Activated T-cell treated with anti-CD3 and anti-CD28 coated beads, Interleukin-2, amount 50 U/mL, for 72 hours (primary cell): ENCODE results near the gene TGIF1. TPM values are rescaled to one million over a fixed set of nuclear protein-coding genes. Genes with fewer than 3 reads are reported as not detected.
"Not testable (repeated sequence)": the region's sequence is repeated elsewhere in the genome, so short reads cannot be mapped to it uniquely, and the experiment has no call there.

Experiments
- ATAC-seq, 2 donors: fragments of 150-1000 bp; cut with Tn5 transposase; replicated peaks in 1 of 2; 2 replicates each; pipeline ENCODE4 v1.10.0; 2021; ENCODE audit warnings: moderate library complexity in 2 of 2, mild to moderate bottlenecking in 1 of 2
- DNase-seq, 2 donors: peaks; one replicate each; pipeline ENCODE4 v3.0.0; 2021 to 2022; ENCODE audit warnings: mixed read lengths in 1 of 2
- H3K27ac Mint-ChIP-seq: one replicate; pipeline ENCODE4 v1.8.0; 2022; ENCODE audit warnings: mild to moderate bottlenecking, moderate library complexity, mixed read lengths
- H3K27me3 Mint-ChIP-seq: one replicate; pipeline ENCODE4 v1.8.0; 2022; ENCODE audit warnings: low read depth, mixed read lengths
- H3K36me3 Mint-ChIP-seq, 2 donors: one replicate each; pipeline ENCODE4 v1.8.0; 2022; ENCODE audit warnings: mixed read lengths in 2 of 2, mild to moderate bottlenecking in 1 of 2; ENCODE audit not compliant: insufficient read depth in 2 of 2
- H3K4me1 Mint-ChIP-seq: one replicate; pipeline ENCODE4 v1.8.0; 2022; ENCODE audit warnings: low read depth, mixed read lengths
- H3K4me3 Mint-ChIP-seq, 2 donors: one replicate each; pipeline ENCODE4 v1.8.0; 2022; ENCODE audit warnings: mild to moderate bottlenecking in 2 of 2, mixed read lengths in 2 of 2, moderate library complexity in 2 of 2
- H3K9me3 Mint-ChIP-seq, 2 donors: one replicate each; pipeline ENCODE4 v1.8.0; 2022; ENCODE audit warnings: mixed read lengths in 2 of 2
- total RNA-seq, 2 donors: library from RNA; stranded (reverse); gene quantifications; one replicate each; pipeline ENCODE4 v1.2.3, GENCODE V29; 2022

Gene TGIF1
- total RNA-seq, result 10 to 100 TPM; 60.0 to 70.0 TPM

DNA sequence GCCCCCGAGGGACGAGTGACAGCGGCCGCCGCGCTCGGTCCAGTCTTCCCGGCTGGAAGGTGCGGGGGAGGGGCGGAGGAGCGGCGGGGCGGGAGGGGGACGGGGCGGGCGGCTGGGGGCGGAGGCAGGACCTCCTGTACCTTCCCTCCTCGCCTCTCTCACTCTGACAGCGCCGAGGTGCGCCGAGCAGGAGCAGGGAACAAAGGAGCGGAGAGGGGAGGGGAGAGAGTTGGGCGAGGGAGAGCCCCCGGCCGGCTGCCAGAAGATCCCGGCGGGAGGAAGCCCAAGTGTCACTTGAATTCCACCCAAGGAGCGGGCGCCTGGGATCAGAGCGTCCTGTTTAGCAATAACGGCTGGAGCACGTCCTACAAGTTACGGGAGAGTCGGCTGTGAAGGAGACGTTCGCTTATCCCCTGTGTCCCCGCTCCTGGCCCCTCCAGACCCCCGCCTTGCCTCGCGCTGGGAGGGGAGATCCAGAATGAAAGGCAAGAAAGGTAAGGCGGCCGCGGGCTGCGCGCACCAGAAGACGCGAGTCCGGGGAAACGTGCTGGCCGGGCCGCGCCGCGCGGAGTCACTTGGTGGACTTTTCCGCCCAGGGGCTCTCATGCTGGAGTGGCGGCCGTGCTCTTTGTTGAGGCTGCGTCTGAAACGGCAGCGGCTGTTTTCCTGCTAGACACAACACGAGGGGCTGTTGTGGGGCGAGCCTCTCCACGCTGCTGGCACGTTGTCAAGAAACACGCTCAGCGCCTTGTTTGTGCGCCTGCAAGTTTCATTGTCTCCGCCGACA, at the start of gene TGIF1:
Gene TGIF1 (plus strand): TSS at position 161 of the 787 bp plus-strand sequence. CDS start 318 bp downstream, at position 479.
- ATAC-seq (peak; percentile 1 to 5), DNase-seq (peak; percentile 72 to 78)
- H3K36me3 Mint-ChIP-seq, result peaks cover 6 to 13% of the 10 kb centered on the region in 2 donors
- no peaks in the 10 kb centered on the region for H3K27me3 Mint-ChIP-seq
- no peaks in the 10 kb centered on the region for H3K9me3 Mint-ChIP-seq
- H3K27ac Mint-ChIP-seq, result peak within 1 kb of the TSS; percentile 100
- peak within 1 kb of the TSS; percentile 95 to 100 for H3K4me3 Mint-ChIP-seq
- peaks cover 52% of the 10 kb centered on the region for H3K4me1 Mint-ChIP-seq

DNA sequence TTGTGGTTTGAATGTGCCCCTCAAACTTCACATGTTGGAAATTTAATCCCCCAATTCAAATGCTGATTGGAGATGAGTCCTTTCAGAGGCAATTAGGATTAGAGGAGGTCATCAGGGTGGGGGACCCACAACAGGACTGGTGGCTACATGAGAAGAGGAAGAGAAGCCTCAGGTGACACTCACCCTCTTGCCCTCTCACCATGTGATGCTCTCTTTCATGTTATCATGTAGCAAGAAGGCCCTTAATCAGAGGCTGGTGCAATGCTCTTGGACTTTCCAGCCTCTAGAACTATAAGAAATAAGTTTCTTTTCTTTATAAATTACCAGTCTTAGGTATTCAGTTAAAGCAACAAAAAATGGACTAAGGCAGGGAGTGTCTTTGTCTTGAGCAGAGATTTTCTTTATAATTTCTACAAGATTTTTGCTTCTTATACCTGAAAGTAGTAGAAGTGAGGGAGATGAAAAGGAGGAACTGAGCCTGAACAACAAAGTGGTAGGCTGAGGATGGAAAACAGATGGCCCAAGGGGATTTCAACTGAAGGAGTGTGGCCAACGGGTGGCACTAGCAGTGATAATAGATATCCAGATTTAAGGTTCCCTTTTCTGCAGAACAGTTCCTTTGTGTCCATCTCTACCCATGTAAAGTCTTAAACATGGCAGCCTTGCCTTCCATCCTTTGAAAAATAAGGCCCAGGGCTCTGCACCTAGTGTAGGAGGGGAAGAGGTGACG, 49.2 kb upstream of the TGIF1 start:
- DNase-seq (no peak), ATAC-seq (no peak)
- H3K27ac Mint-ChIP-seq, result no peak overlapping the region
- peaks cover 15% of the 10 kb centered on the region for H3K4me1 Mint-ChIP-seq
- no peak overlapping the region for H3K4me3 Mint-ChIP-seq
- H3K9me3 Mint-ChIP-seq, result peaks cover 3 to 11% of the 10 kb centered on the region in 2 donors
- H3K27me3 Mint-ChIP-seq, result no peaks in the 10 kb centered on the region
- peaks cover 0 to 7% of the 10 kb centered on the region in 2 donors for H3K36me3 Mint-ChIP-seq

DNA sequence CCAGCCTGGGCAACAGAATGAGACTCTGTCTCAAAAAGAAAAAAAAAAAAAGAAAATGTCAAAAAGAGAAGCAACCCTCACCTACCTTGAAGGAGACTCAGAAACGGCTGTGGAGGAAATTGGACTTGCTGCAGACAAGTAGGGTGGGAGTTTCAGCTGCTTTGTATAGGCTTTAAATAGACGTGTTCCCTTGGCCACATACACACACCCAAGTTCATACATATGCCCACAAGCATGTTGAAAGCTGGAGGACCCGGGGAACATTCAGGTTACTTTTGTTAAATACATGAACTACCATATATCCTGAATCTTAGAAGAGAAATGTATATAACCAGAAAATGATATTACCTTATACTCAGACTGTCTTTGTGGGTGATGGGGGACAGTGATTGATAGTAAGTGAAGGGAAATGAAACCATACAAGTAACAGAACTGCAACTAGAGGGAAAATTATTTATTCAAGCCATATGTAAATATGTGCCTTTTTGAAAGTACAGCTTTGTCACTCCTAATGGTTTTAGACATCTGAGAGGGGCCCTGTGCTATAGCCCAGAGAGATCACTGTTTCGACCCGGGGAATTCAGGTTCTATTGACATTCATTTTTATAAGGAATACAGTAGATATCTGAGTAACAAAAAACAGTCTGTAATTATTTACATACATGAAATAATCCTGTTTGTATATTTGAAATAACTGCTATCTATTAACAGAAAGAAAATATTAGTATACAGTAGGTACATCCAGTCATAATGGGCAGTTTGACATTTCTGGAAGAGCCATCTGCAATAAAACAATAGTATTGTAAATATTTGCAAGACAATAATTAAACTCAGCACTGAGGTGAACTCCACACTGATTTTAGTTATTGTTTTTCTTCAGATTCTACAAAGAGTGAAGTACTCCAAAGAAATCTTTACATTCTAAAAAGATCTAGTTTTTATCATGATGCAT, 48.0 kb upstream of the TGIF1 start:
- Mint-ChIP-seq H3K27ac (no peak overlapping the region), H3K9me3 (peaks cover 3 to 10% of the 10 kb centered on the region in 2 donors), H3K36me3 (peaks cover 0 to 7% of the 10 kb centered on the region in 2 donors), H3K4me3 (no peak overlapping the region), H3K27me3 (no peaks in the 10 kb centered on the region), H3K4me1 (peaks cover 20% of the 10 kb centered on the region)
- no peak for DNase-seq
- ATAC-seq, result peak in 1 of 2 donors; percentile 13

DNA sequence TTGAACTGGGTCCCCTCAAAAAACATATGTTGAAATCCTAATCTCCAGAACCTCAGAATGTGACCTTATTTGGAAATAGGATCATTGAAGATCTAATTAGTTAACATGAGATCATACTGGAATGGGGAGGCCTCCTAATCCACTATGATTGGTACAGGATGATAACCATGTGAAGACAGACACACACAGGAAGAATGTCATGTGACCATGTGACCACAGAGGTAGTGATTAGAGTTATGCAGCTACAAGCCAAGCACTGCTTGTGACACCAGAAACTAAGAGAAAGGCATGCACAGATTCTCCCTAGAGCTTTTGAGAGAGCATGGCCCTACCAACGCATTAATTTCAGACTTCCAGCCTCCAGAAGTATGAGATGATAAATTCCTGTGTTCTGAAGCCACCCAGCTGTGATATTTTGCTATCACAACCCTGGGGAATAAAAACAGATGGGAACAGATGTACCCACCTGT, 47.0 kb upstream of the TGIF1 start:
- Mint-ChIP-seq H3K27ac (no peak overlapping the region), H3K9me3 (peaks cover 3 to 10% of the 10 kb centered on the region in 2 donors), H3K4me3 (no peak overlapping the region), H3K36me3 (peaks cover 0 to 7% of the 10 kb centered on the region in 2 donors), H3K27me3 (no peaks in the 10 kb centered on the region), H3K4me1 (peaks cover 20% of the 10 kb centered on the region)
- no peak for ATAC-seq
- DNase-seq, result no peak

DNA sequence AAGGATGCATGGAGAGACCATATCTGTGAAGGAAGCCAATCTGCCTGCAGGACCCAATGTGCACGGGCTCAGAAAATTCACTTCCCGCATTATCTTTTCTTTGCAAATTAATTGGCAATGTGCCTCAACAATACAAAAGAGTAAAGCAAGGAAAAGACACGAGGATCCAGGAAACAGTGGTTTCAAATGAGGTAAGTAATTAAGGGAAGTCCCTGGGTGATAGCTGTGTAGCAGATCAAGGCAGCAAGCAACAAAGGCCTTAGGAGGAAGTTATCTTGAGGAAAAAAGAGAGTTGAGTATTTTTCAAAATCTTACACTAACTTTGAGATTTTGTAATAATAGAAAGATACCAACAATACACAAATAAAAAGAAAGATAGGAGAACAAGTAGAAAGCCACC, 44.3 kb upstream of the TGIF1 start:
- Mint-ChIP-seq H3K27ac (no peak overlapping the region), H3K27me3 (no peaks in the 10 kb centered on the region), H3K36me3 (peaks cover 0 to 7% of the 10 kb centered on the region in 2 donors), H3K9me3 (peaks cover 0 to 7% of the 10 kb centered on the region in 2 donors), H3K4me1 (peaks cover 20% of the 10 kb centered on the region), H3K4me3 (no peak overlapping the region)
- ATAC-seq (no peak), DNase-seq (no peak)

DNA sequence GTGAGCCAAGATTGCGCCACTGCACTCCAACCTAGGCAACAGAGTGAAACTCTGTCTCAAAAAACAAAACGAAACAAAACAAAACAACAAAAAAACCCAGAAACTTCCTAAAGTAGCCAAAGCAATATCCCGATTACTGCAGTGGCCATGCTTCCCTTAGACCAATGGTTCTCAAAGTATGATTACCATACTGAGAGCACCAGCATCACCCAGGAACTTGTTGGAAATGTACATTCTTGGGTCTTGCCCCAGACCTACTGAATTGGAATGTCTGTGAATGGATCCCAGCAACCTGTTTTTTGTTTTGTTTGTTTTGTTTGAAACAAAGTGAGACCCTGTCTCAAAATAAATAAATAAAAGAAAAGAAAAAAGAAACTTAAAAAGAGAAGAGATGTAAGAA, 41.9 kb upstream of the TGIF1 start:
- Mint-ChIP-seq H3K4me1 (peaks cover 24% of the 10 kb centered on the region), H3K4me3 (no peak overlapping the region), H3K9me3 (peaks cover 0 to 2% of the 10 kb centered on the region in 2 donors), H3K36me3 (peaks cover 0 to 3% of the 10 kb centered on the region in 2 donors), H3K27ac (no peak overlapping the region), H3K27me3 (no peaks in the 10 kb centered on the region)
- ATAC-seq (no peak), DNase-seq (no peak)

DNA sequence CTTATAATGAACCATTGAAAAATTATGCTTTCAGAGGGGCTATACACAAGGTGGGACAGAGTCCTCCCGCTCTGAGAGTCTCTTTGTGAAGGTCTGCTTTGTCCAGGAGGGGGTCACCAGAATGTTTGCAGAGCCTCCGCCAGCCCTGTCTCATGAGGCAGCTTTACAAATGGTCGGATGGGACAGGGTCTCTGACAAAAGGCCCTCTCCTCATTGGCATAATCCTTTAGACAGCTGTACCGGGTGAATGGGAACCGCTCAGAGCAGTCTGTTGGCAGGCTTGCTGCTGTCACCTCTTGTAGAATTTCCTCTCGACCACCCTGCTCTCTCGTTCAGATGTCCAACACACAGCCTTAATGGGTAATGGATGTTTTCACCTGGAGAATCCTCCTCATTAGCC, 40.2 kb upstream of the TGIF1 start:
- no peak overlapping the region for H3K4me3 Mint-ChIP-seq
- no peaks in the 10 kb centered on the region for H3K27me3 Mint-ChIP-seq
- ATAC-seq, result no peak
- peaks cover 28% of the 10 kb centered on the region for H3K4me1 Mint-ChIP-seq
- peaks cover 0 to 2% of the 10 kb centered on the region in 2 donors for H3K9me3 Mint-ChIP-seq
- H3K36me3 Mint-ChIP-seq, result peaks cover 0 to 3% of the 10 kb centered on the region in 2 donors
- H3K27ac Mint-ChIP-seq, result no peak overlapping the region
- DNase-seq, result no peak

DNA sequence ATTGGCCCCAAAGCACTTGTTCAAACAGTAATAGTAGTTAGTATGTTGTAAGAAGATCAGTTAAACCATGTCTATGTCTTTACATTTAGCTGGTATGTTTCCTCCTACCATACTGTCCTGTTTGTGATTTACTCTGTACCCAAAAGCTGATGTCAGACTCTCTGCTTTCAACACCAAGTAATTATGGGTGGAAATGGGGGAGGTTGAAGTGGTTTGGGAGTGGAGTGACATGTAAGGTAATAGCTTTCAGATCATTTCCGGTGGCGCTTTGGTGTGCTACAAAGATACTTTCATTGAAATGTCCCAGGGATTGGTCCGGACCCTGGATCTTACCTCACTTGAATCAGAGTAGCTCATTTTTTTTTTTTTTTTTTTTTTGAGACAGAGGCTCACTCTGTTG, 39.7 kb upstream of the TGIF1 start:
- Mint-ChIP-seq H3K9me3 (peaks cover 0 to 2% of the 10 kb centered on the region in 2 donors), H3K36me3 (peaks cover 0 to 2% of the 10 kb centered on the region in 2 donors), H3K4me3 (no peak overlapping the region), H3K27me3 (no peaks in the 10 kb centered on the region), H3K4me1 (peaks cover 28% of the 10 kb centered on the region), H3K27ac (no peak overlapping the region)
- no peak for ATAC-seq
- DNase-seq, result no peak

DNA sequence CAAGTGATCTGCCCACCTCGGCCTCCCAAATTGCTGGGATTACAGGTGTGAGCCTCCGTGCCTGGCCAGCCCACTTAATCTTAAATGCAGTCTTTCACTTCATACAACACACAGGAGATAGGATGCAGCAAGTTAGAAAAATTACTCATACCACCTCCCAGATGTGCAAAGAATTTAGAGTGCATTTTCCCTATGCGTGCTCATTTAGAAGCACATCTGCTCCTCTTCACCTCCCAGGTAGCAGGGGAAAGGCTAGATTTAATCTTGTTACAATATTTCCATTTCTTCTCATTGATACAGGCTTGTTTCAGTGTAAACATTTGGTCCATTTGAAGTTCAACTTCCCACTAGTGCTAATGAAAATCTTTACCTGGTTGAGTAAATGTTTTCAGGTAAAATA, 39.1 kb upstream of the TGIF1 start:
- H3K27me3 Mint-ChIP-seq, ATAC-seq, H3K4me3 Mint-ChIP-seq, DNase-seq, H3K36me3 Mint-ChIP-seq, H3K27ac Mint-ChIP-seq, H3K9me3 Mint-ChIP-seq: not testable (repeated sequence)
- peaks cover 28% of the 10 kb centered on the region for H3K4me1 Mint-ChIP-seq

DNA sequence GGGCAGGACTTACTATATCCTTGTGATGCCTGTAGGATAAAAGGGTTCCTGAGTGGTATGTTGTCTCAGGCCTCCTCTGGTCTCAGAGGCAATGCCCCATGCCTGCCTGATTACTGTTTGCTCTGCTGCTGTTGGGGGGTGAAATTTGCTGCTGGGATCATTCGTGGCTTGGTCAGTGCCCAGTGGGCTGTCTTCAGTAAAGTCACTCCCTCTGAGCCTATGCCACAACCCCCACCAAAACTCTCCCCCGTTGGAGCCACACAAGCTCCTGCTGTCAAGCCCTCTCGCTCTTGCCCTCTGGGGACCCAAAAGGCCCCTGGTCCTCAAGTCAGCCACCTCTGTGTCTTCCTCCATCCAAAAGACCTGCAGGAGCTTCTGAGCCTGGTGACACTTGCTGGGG, 38.6 kb upstream of the TGIF1 start:
- H3K27me3 Mint-ChIP-seq, result no peaks in the 10 kb centered on the region
- peaks cover 26% of the 10 kb centered on the region for H3K4me1 Mint-ChIP-seq
- no peak for DNase-seq
- no peaks in the 10 kb centered on the region for H3K9me3 Mint-ChIP-seq
- no peaks in the 10 kb centered on the region for H3K36me3 Mint-ChIP-seq
- ATAC-seq, result no peak
- H3K4me3 Mint-ChIP-seq, result peak overlapping the region; percentile 77 to 81
- no peak overlapping the region for H3K27ac Mint-ChIP-seq

DNA sequence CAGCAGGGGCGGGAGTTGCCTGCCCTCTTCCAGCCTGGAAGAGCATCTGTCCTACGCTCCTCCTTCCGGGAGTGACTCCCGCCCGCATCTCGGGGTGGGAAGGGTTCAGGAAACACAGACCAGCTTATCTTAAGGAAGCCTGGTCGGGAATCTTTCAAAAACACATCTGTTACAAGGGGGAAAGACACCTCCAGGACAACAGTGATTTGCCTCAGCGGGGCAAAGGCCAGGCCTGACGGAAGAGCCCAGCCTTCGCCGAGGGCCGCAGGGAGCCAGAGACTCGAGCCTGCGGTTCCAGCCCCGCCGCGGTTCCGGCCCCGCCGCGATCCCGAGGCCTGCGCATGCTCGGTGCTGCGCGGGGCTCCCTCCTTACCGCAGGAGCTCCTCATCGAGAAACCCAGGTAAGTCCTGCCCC, 38.1 kb upstream of the TGIF1 start:
- no peaks in the 10 kb centered on the region for H3K27me3 Mint-ChIP-seq
- no peaks in the 10 kb centered on the region for H3K36me3 Mint-ChIP-seq
- peaks cover 24% of the 10 kb centered on the region for H3K4me1 Mint-ChIP-seq
- H3K27ac Mint-ChIP-seq, result peak overlapping the region; percentile 28
- H3K9me3 Mint-ChIP-seq, result no peaks in the 10 kb centered on the region
- DNase-seq, result peak; percentile 16 to 49
- ATAC-seq, result peak; percentile 47 to 53
- H3K4me3 Mint-ChIP-seq, result peak overlapping the region; percentile 77 to 81

DNA sequence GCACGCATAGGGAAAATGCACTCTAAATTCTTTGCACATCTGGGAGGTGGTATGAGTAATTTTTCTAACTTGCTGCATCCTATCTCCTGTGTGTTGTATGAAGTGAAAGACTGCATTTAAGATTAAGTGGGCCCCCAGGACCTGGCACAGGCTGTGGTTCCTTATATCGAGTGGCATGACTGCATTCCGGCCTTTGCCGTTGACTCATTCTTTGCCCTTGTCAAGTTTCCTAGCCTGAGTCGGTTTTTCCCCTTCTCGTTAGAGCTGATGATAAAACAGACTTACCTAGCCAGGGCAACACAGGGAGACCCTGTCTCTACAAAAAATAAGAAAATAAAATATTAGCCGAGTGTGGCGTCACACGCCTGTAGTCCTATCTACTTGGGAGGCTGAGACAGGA, 37.4 kb upstream of the TGIF1 start:
- H3K4me1 Mint-ChIP-seq, result peaks cover 24% of the 10 kb centered on the region
- not testable (repeated sequence) for H3K27me3 Mint-ChIP-seq, H3K36me3 Mint-ChIP-seq, H3K27ac Mint-ChIP-seq, H3K9me3 Mint-ChIP-seq
- peak; percentile 56 to 69 for DNase-seq
- H3K4me3 Mint-ChIP-seq, result peak overlapping the region; percentile 77 to 81
- peak; percentile 98 for ATAC-seq
